GM23338 (cell line): ENCODE data around the gene TFB1M. TPM values are rescaled to one million over a fixed set of nuclear protein-coding genes. Genes with fewer than 3 reads are reported as not detected.

Experiments
- ATAC-seq: fragments of 200-7000 bp; cut with Tn5 transposase; 3 replicates; pipeline ENCODE4 v1.9.1; 2020
- DNase-seq: peaks from one replicate; pipeline ENCODE4 v3.0.0-alpha.2; 2015; ENCODE audit warnings: low spot score
- H2AFZ ChIP-seq: fragments of 200-600 bp; sonication (generic); 2 replicates; pipeline ENCODE4 v1.8.0; 2016; ENCODE audit warnings: antibody characterized with exemption, mild to moderate bottlenecking, moderate library complexity
- H3F3A ChIP-seq: fragments of 200-600 bp; sonication (generic); replicated peaks from 2 replicates; pipeline ENCODE4 v1.8.0; 2017; ENCODE audit warnings: antibody characterized with exemption, mixed run types, low read depth
- H3K27ac ChIP-seq: fragments of 200-600 bp; sonication (generic); 2 replicates; pipeline ENCODE4 v1.6.1; 2016; ENCODE audit warnings: low read depth
- H3K27me3 ChIP-seq: fragments of 200-600 bp; sonication (generic); 2 replicates; pipeline ENCODE4 v1.8.0; 2016; ENCODE audit warnings: mild to moderate bottlenecking, mixed run types, moderate library complexity; ENCODE audit not compliant: insufficient read depth
- H3K36me3 ChIP-seq: fragments of 200-600 bp; sonication (generic); 2 replicates; pipeline ENCODE4 v1.8.0; 2016; ENCODE audit warnings: mild to moderate bottlenecking; ENCODE audit not compliant: insufficient read depth
- H3K4me1 ChIP-seq: fragments of 200-600 bp; sonication (generic); 2 replicates; pipeline ENCODE4 v1.8.0; 2016; ENCODE audit warnings: mild to moderate bottlenecking, moderate library complexity; ENCODE audit not compliant: insufficient read depth
- H3K4me2 ChIP-seq: fragments of 200-600 bp; sonication (generic); 2 replicates; pipeline ENCODE4 v1.7.1; 2017; ENCODE audit warnings: mixed run types
- H3K4me3 ChIP-seq: fragments of 200-600 bp; sonication (generic); 2 replicates; pipeline ENCODE4 v1.6.1; 2016; ENCODE audit warnings: mixed run types
- H3K79me2 ChIP-seq: fragments of 200-600 bp; sonication (generic); replicated peaks from 2 replicates; pipeline ENCODE4 v1.8.0; 2017; ENCODE audit warnings: mild to moderate bottlenecking; ENCODE audit not compliant: insufficient read depth
- H3K9me2 ChIP-seq: fragments of 200-600 bp; sonication (generic); 2 replicates; pipeline ENCODE4 v1.8.0; 2017; ENCODE audit not compliant: insufficient read depth
- H4K20me1 ChIP-seq: fragments of 200-600 bp; sonication (generic); replicated peaks from 2 replicates; pipeline ENCODE4 v1.8.0; 2017; ENCODE audit warnings: mild to moderate bottlenecking; ENCODE audit not compliant: insufficient read depth
- H3K27ac Mint-ChIP-seq: 2 replicates; pipeline ENCODE4 v1.8.0; 2020; ENCODE audit warnings: inconsistent platforms, mild to moderate bottlenecking, moderate library complexity, mixed read lengths
- H3K27me3 Mint-ChIP-seq: 3 replicates; pipeline ENCODE4 v1.8.0; 2022; ENCODE audit warnings: low read depth, mild to moderate bottlenecking, moderate library complexity, mixed read lengths, inconsistent platforms; ENCODE audit not compliant: insufficient read depth, poor library complexity
- H3K36me3 Mint-ChIP-seq: 3 replicates; pipeline ENCODE4 v1.8.0; 2021; ENCODE audit warnings: low read depth, mild to moderate bottlenecking, inconsistent platforms, moderate library complexity, mixed read lengths
- H3K4me1 Mint-ChIP-seq: 3 replicates; pipeline ENCODE4 v1.8.0; 2020; ENCODE audit warnings: mild to moderate bottlenecking, inconsistent platforms, mixed read lengths
- H3K4me3 Mint-ChIP-seq: 3 replicates; pipeline ENCODE4 v1.8.0; 2021; ENCODE audit warnings: moderate library complexity, mild to moderate bottlenecking, inconsistent platforms, mixed read lengths
- H3K9me3 Mint-ChIP-seq: 3 replicates; pipeline ENCODE4 v1.8.0; 2020; ENCODE audit warnings: moderate library complexity, mild to moderate bottlenecking, inconsistent platforms, mixed read lengths
- CREB1 ChIP-seq: fragments of 250-450 bp; sonication (Bioruptor Pico); IDR thresholded peaks from 2 replicates; pipeline ENCODE4 v1.5.0; 2020; ENCODE audit warnings: low read depth, mild to moderate bottlenecking, moderate library complexity
- EZH2 ChIP-seq: fragments of 200-600 bp; sonication (generic); IDR thresholded peaks from one replicate; pipeline ENCODE4 v1.8.0; 2017; ENCODE audit warnings: antibody characterized with exemption, mild to moderate bottlenecking, low read depth; ENCODE audit not compliant: unreplicated experiment
- EZH2phosphoT487 ChIP-seq: fragments of 200-600 bp; sonication (generic); IDR thresholded peaks from one replicate; pipeline ENCODE4 v1.8.1; 2018; ENCODE audit warnings: antibody characterized with exemption; ENCODE audit not compliant: unreplicated experiment
- JUNB ChIP-seq: IDR thresholded peaks from one replicate; pipeline ENCODE4 v1.6.1; 2016; ENCODE audit warnings: antibody characterized with exemption; ENCODE audit not compliant: unreplicated experiment
- NANOG ChIP-seq: IDR thresholded peaks from 2 replicates; pipeline ENCODE4 v1.6.1; 2016; ENCODE audit warnings: antibody characterized with exemption, borderline replicate concordance
- POLR2AphosphoS5 ChIP-seq: IDR thresholded peaks from 2 replicates; pipeline ENCODE4 v1.6.1; 2016; ENCODE audit warnings: antibody characterized with exemption, low read depth
- STAT1 ChIP-seq: IDR thresholded peaks from one replicate; pipeline ENCODE4 v1.6.1; 2016; ENCODE audit warnings: antibody characterized with exemption; ENCODE audit not compliant: unreplicated experiment
- ZNF114 ChIP-seq: fragments of 250-450 bp; sonication (Bioruptor Pico); IDR thresholded peaks from 2 replicates; pipeline ENCODE4 v1.5.0; 2020; ENCODE audit warnings: mild to moderate bottlenecking, moderate library complexity
- ZNF331 ChIP-seq: fragments of 250-450 bp; sonication (Bioruptor Pico); IDR thresholded peaks from 2 replicates; pipeline ENCODE4 v1.5.0; 2020; ENCODE audit warnings: low read depth, mild to moderate bottlenecking, moderate library complexity
- polyA plus RNA-seq: library from polyadenylated mRNA; unstranded; fragments of >200 nt; fragmentation: Nextera tagmentation; extraction: Ambion mirVana; gene quantifications from 2 replicates; pipeline ENCODE4 v1.2.1, GENCODE V29; 2016
- total RNA-seq: library from RNA; depleted of rRNA; stranded (reverse); fragments of >200 nt; shearing (Covaris generic); gene quantifications from 2 replicates; pipeline ENCODE4 v1.2.3, GENCODE V29; 2014
- TF ChIP-seq, protein P1 (sequence below): fragments of 250-450 bp; sonication (Bioruptor Pico); IDR thresholded peaks from 2 replicates; pipeline ENCODE4 v1.5.0; 2020; ENCODE audit warnings: mild to moderate bottlenecking, moderate library complexity
- TF ChIP-seq, protein P2 (sequence below): IDR thresholded peaks from one replicate; pipeline ENCODE4 v1.6.1; 2018; ENCODE audit warnings: antibody characterized with exemption; ENCODE audit not compliant: unreplicated experiment
- TF ChIP-seq, protein P3 (sequence below), 2 experiments: fragments of 200-600 bp in 1 of 2; sonication (generic) in 1 of 2; conservative IDR thresholded peaks; 2 replicates each; pipeline versions ENCODE4 v1.5.1 to v1.6.1; 2016 to 2017; ENCODE audit warnings: antibody characterized with exemption in 2 of 2, low read depth in 2 of 2, mild to moderate bottlenecking in 2 of 2, moderate library complexity in 1 of 2
- TF ChIP-seq, protein P4 (sequence below): IDR thresholded peaks from 2 replicates; pipeline ENCODE4 v1.6.1; 2016; ENCODE audit warnings: antibody characterized with exemption

The TFB1M gene
- total and polyA plus RNA-seq, 2 experiments from 2014 or later: 51.1 to 66.9 TPM

DNA sequence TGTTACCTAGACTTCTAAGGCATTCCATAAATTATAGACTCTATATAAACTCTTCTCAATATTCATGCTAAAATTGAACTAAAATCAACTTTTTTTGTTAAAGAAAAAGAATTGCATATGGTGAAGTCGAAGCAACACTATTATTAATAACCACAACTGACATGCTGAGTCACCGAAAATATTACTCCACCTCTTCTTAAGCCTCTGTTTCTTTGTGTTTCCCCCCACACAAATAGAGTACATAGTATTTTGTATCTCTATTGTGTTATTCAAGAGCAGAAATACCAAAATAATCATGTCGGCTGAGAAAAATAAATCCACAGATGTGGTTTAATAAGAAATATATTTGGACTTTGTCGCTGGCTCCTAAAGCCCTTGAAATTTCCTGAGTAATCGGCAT, 23.8 kb downstream of the TFB1M start:
- Histone ChIP-seq H4K20me1 (peaks cover 4% of the 10 kb centered on the region; the same call in 1 of the 2 replicates), H2AFZ (no peak overlapping the region), H3F3A (no peaks in the 10 kb centered on the region), H3K4me2 (no peak overlapping the region), H3K27ac (no peak overlapping the region), H3K79me2 (peaks cover 12% of the 10 kb centered on the region; the same call in 1 of the 2 replicates), H3K4me3 (no peak overlapping the region), H3K9me2 (no peaks in the 10 kb centered on the region), H3K27me3 (no peaks in the 10 kb centered on the region), H3K4me1 (no peaks in the 10 kb centered on the region), H3K36me3 (peaks cover 21% of the 10 kb centered on the region; the same call in 1 of the 2 replicates)
- Mint-ChIP-seq H3K27me3 (no peaks in the 10 kb centered on the region), H3K27ac (no peak overlapping the region), H3K36me3 (peaks cover 56% of the 10 kb centered on the region), H3K9me3 (no peaks in the 10 kb centered on the region), H3K4me1 (peaks cover 4% of the 10 kb centered on the region; the same call in 1 of the 3 replicates), H3K4me3 (no peak overlapping the region)
- ATAC-seq (no peak), DNase-seq (no peak)
- TF ChIP-seq STAT1 (no peak), EZH2phosphoT487 (no peak), NANOG (no peak), POLR2AphosphoS5 (no peak), ZNF331 (no peak), CREB1 (CRISPR knock-in tag) (no peak), ZNF114 (no peak), JUNB (no peak), EZH2 (no peak)
- TF ChIP-seq, protein P1, sequence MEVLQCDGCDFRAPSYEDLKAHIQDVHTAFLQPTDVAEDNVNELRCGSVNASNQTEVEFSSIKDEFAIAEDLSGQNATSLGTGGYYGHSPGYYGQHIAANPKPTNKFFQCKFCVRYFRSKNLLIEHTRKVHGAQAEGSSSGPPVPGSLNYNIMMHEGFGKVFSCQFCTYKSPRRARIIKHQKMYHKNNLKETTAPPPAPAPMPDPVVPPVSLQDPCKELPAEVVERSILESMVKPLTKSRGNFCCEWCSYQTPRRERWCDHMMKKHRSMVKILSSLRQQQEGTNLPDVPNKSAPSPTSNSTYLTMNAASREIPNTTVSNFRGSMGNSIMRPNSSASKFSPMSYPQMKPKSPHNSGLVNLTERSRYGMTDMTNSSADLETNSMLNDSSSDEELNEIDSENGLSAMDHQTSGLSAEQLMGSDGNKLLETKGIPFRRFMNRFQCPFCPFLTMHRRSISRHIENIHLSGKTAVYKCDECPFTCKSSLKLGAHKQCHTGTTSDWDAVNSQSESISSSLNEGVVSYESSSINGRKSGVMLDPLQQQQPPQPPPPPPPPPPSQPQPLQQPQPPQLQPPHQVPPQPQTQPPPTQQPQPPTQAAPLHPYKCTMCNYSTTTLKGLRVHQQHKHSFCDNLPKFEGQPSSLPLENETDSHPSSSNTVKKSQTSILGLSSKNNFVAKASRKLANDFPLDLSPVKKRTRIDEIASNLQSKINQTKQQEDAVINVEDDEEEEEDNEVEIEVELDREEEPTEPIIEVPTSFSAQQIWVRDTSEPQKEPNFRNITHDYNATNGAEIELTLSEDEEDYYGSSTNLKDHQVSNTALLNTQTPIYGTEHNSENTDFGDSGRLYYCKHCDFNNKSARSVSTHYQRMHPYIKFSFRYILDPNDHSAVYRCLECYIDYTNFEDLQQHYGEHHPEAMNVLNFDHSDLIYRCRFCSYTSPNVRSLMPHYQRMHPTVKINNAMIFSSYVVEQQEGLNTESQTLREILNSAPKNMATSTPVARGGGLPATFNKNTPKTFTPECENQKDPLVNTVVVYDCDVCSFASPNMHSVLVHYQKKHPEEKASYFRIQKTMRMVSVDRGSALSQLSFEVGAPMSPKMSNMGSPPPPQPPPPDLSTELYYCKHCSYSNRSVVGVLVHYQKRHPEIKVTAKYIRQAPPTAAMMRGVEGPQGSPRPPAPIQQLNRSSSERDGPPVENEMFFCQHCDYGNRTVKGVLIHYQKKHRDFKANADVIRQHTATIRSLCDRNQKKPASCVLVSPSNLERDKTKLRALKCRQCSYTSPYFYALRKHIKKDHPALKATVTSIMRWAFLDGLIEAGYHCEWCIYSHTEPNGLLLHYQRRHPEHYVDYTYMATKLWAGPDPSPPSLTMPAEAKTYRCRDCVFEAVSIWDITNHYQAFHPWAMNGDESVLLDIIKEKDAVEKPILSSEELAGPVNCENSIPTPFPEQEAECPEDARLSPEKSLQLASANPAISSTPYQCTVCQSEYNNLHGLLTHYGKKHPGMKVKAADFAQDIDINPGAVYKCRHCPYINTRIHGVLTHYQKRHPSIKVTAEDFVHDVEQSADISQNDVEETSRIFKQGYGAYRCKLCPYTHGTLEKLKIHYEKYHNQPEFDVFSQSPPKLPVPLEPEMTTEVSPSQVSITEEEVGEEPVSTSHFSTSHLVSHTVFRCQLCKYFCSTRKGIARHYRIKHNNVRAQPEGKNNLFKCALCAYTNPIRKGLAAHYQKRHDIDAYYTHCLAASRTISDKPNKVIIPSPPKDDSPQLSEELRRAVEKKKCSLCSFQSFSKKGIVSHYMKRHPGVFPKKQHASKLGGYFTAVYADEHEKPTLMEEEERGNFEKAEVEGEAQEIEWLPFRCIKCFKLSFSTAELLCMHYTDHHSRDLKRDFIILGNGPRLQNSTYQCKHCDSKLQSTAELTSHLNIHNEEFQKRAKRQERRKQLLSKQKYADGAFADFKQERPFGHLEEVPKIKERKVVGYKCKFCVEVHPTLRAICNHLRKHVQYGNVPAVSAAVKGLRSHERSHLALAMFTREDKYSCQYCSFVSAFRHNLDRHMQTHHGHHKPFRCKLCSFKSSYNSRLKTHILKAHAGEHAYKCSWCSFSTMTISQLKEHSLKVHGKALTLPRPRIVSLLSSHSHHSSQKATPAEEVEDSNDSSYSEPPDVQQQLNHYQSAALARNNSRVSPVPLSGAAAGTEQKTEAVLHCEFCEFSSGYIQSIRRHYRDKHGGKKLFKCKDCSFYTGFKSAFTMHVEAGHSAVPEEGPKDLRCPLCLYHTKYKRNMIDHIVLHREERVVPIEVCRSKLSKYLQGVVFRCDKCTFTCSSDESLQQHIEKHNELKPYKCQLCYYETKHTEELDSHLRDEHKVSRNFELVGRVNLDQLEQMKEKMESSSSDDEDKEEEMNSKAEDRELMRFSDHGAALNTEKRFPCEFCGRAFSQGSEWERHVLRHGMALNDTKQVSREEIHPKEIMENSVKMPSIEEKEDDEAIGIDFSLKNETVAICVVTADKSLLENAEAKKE: no peak
- TF ChIP-seq, protein P2, sequence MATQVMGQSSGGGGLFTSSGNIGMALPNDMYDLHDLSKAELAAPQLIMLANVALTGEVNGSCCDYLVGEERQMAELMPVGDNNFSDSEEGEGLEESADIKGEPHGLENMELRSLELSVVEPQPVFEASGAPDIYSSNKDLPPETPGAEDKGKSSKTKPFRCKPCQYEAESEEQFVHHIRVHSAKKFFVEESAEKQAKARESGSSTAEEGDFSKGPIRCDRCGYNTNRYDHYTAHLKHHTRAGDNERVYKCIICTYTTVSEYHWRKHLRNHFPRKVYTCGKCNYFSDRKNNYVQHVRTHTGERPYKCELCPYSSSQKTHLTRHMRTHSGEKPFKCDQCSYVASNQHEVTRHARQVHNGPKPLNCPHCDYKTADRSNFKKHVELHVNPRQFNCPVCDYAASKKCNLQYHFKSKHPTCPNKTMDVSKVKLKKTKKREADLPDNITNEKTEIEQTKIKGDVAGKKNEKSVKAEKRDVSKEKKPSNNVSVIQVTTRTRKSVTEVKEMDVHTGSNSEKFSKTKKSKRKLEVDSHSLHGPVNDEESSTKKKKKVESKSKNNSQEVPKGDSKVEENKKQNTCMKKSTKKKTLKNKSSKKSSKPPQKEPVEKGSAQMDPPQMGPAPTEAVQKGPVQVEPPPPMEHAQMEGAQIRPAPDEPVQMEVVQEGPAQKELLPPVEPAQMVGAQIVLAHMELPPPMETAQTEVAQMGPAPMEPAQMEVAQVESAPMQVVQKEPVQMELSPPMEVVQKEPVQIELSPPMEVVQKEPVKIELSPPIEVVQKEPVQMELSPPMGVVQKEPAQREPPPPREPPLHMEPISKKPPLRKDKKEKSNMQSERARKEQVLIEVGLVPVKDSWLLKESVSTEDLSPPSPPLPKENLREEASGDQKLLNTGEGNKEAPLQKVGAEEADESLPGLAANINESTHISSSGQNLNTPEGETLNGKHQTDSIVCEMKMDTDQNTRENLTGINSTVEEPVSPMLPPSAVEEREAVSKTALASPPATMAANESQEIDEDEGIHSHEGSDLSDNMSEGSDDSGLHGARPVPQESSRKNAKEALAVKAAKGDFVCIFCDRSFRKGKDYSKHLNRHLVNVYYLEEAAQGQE: no peak
- TF ChIP-seq, protein P3, sequence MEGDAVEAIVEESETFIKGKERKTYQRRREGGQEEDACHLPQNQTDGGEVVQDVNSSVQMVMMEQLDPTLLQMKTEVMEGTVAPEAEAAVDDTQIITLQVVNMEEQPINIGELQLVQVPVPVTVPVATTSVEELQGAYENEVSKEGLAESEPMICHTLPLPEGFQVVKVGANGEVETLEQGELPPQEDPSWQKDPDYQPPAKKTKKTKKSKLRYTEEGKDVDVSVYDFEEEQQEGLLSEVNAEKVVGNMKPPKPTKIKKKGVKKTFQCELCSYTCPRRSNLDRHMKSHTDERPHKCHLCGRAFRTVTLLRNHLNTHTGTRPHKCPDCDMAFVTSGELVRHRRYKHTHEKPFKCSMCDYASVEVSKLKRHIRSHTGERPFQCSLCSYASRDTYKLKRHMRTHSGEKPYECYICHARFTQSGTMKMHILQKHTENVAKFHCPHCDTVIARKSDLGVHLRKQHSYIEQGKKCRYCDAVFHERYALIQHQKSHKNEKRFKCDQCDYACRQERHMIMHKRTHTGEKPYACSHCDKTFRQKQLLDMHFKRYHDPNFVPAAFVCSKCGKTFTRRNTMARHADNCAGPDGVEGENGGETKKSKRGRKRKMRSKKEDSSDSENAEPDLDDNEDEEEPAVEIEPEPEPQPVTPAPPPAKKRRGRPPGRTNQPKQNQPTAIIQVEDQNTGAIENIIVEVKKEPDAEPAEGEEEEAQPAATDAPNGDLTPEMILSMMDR (conservative IDR thresholded peaks at IDR 0.05; ENCODE audit: low read depth in 2 of 2): no peak
- TF ChIP-seq, protein P4, sequence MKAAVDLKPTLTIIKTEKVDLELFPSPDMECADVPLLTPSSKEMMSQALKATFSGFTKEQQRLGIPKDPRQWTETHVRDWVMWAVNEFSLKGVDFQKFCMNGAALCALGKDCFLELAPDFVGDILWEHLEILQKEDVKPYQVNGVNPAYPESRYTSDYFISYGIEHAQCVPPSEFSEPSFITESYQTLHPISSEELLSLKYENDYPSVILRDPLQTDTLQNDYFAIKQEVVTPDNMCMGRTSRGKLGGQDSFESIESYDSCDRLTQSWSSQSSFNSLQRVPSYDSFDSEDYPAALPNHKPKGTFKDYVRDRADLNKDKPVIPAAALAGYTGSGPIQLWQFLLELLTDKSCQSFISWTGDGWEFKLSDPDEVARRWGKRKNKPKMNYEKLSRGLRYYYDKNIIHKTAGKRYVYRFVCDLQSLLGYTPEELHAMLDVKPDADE: no peak
